ENCODE data around the gene MEG3.

DNA sequence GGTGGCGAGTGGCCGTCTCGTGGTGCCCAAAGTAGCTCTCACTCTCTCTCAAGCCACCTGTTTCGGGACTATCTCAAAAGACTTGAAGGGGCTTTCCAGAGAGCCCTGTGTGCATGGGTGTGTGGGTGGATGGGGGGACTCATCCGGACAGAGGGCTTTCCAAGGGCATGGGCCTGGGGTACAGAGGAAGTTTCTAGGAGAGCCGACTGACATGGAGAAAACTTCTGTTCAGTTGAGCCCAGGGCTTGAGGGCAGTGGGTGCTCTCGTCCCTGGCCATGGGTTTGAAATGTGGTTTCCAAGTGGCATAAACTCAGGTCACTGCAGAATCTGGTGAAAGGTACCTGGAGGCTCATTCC is 47.4 kb upstream of the MEG3 start:
- TF ChIP-seq POLR2AphosphoS5 (IDR thresholded peaks at IDR 0.05; ENCODE audit: low read depth, low read length) (no peak), TAF1 (IDR thresholded peaks at IDR 0.05; ENCODE audit: low read depth, low read length) (no peak)
